C1 segment of cervical spinal cord (tissue), 14 donors: ENCODE results near the gene MYOM3.

Source experiments
- DNase-seq, 14 donors: peaks; one replicate each; lab custom pipeline; 2025; lab: John Stamatoyannopoulos, UW

Gene MYOM3

DNA sequence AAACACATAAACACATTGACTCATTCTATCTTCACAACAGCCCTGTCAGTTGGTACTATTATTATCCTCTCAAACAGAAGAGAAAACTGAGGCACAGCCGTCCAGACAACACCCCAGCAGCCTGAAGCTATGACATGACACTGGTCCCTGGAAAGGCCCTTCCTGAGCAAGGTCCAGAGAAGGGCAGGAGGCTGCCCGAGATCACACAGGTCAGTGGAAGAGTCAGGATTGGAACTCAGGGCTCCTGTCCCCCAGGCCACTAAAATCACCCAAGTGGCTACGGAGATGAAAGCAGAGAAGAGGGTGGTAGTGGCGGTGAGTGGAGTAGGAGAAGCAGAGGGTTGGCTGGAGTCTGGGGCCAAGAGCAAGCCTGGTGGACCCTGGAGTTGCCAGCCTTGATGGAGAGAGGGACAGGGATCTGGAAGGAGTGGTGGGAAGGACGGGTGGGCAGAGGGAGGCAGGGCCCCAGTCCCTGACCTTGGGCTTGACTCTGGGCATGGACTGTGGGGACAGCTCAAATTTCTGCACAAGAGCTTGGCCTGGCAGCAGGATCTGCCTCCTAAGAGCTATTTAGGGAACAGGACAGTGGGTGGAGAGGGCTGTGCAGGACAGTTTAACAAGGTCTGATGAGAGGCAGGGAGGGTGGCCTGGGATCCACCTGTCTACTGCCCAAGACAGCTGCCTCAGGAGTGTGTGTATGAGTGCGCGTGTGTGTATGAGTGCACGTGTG is 15.8 kb downstream of the MYOM3 start:
- no peak for DNase-seq

DNA sequence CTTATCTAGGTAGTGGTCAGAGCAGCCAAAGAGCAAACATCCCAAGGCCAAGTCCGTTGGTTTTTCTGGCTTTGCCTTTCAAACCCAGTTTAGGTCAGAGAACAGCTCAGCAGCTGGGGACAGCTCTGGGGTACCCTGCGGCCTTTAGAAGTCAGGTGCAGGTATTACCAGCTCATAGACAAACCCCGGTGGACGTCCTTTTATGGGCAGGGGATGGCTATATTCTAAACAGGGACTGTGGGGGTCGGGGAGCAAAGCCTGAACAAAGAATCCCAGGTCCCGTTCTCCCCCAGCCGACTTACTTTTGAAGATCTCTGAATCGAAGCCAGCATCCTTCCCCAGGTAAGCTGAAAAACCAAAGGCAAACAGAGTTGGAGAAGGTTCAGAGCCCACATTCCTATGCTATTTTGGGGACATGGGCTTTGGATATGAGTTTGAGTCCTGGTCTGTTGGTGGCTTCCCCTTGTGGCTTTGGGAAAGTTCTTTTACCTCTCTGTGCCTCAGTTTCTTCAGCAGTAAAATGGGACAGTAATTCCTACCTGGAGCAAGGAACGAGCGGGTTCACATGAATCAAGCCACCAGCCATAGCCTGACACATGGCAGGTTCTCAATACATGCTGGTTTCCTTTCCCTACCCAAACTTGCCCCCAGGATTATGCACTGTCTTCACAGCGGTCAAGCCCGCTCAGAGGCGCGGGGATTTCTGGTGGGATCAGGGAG is 16.6 kb downstream of the MYOM3 start:
- DNase-seq = no peak

DNA sequence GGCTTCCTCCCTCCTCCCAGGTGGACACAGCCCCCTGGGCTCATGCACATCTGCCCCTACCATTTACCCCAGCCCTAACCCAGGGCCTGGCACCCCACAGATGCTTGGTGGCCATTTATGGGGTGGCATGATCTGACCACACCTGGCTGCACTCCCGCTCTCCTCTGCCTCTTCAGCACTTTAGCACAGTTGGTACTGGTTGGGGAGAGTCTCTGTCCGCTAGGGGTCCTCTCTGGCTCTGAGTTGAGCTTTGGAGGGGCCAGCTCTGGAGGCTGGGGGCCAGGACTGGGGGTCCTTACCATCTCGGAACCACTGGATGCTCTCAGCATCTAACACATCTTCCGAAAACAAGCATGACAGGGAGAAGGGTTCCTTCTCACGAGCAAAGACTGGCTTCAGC is 17.4 kb downstream of the MYOM3 start:
- no peak for DNase-seq

DNA sequence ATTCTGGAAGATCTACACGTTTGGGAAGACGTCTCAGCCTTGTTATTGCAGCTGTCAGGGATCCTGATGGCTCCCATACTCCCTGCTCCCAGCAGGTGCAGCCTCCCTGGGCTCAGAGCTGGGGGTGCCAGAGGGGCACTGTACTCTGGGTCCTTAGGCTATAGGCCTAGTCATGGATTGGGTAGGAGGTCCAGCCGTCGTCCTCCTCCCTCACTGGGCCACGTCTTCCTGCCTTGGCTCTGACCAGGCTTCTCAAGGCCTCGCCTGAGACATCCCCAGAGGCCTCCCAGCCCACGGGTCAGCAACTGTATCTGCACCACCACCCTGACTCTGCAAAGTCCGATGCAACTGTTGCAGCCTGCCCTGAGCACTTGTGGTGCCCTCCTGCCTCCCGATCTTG is 18.2 kb downstream of the MYOM3 start:
- no peak for DNase-seq

DNA sequence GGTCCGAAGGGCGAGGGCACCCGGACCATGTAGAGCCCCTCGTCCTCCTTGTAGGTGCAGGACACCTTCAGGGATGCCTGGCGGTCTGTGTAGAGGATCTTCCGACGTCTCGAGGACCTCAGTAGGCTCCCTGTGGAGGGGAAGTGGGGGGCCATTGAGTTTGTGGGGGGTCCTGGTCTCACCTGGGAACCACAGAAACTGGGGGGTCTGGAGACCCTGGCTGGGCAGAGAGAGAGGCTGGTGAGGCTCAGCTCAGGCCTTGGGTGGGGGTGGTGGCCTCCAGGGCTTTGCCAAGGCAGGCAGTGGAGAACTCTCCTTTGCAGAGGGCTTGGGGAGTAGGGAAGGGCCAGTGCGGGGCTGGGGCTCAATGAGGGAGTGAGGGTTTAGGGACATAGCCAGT is 19.0 kb downstream of the MYOM3 start:
- no peak for DNase-seq

DNA sequence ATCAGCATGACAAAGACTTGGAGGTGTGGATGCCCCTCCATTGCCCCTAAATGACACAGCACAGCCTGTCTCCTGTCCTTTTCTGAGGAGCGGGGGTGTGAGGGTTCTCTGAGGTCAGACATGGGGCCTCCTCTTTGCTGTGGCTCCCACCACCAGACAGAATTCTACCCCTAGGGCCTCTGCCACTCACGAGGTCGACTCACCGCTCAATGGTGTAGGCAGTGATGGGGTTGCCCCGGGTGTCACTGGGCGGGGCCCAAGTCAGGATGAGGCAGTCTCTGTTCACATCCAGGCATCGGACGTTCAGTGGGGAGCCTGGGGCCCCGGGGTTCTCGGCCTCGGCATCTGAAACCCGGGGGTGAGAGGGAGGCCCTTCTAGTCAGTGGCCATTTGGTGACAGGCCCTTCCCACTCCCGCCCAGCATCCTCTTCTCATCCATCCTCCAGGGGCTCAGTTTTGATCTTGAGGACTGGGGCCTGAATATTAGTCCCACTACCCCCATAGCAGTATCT is 19.9 kb downstream of the MYOM3 start:
- DNase-seq = no peak

DNA sequence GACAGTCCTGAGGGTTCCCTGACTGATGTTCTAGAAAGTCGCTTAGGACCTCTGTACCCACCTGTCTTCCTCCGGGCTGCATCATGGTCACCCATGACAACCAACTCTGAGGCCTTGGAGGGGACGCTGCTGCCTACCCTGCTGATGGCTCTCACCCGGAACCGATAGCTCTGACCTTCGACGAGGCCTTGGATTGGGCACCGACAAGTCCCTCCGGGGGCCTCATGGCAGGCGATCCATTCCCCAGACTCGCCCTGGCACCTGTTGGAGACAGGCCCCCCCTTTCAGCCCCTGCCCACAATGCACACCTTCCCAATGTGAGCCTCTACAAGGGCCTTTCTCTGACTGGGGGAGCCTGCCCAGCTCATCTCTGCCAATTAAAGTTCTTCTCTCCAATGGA is 21.2 kb downstream of the MYOM3 start:
- DNase-seq = no peak

DNA sequence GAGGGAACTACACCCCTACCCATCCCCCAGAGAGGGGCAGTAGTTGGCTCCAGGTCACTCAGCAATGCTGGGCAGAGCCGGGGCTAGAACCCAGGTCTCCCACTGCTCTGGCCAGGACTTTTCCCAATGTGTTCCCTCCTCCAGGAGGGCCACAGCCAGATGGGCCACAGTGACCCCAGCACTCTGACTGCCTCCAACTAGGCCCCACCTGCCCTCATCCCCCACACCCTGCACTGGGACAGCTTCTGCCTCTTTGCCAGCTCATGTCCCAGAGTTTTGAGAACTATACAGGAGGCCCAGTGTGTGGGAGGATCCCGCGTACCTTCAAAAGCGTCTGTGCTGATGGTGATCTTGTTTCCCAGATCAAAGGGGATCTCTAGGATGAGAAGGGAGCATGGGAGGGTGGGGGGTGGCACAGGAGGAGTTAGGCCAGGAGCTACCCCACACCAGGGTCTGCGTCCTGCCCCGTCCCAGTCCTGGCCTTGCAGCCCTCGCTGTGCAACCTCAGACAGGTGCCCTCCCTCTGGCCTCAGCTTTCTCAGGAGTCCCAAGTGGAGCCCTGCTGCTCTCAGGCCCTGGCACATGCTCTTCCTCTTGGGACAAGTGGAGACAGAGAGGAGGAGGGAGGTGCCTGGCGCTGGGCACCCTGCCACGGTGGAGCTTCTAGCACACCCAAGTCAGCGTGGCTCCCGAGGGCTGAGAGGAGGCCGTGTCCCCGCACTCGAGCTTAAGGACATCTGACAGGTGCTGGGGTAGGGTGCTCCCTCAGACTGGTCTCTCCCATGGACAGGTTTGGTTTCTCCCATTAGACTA is 22.0 kb downstream of the MYOM3 start:
- DNase-seq = no peak

DNA sequence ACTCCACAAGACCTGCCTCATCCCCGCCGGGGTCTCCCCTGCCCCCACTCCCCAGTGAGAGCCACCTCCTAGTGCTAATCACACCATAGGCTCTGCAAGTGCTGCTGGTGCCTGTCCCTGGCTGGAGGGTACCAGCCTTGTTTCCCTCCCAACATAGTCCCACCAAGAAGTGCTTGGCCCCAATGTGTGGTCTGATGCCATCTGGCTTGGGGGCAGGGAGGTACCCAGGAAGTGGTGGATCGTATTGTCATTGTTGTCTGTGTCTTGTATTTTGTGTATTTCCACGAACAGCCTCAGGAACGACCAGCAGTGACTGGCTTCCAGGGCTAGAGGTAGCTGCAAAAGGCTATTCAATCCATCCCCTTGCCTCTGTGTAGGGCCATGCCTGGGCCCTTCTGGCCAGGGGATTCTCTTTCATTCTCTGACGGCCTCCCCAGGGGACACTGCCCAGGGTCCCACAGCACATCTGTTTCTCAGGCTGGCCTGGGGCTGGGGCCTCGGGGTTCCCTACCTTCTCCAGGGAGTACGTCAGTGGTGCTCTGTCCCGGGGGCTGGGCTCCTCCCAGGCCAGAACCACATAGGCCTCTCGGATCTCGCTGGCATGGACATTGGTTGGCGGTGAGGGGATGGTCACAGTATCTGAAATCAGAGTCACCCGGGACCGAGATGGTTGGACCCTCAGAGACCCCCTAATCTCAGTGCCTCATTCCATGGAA is 22.8 kb downstream of the MYOM3 start:
- DNase-seq = no peak

DNA sequence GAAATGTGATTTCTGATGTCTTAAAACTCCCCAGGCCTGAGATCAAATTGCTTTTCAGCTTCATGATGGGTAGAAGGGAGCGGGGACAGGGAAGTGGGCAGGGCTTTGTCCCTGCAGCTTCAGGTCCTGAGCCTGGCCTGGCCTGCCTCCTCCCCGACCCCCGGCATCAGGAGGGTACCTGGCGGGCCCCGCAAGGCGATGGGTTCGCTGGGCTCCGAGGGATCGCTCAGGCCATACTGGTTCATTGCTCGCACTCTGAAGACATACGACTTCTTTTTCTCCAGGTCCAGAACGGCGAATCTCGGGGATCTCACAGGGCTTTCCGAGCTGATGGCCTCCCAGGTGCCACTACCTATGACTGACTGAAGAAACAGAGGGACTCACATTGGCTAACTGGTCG is 25.5 kb downstream of the MYOM3 start:
- DNase-seq = no peak

DNA sequence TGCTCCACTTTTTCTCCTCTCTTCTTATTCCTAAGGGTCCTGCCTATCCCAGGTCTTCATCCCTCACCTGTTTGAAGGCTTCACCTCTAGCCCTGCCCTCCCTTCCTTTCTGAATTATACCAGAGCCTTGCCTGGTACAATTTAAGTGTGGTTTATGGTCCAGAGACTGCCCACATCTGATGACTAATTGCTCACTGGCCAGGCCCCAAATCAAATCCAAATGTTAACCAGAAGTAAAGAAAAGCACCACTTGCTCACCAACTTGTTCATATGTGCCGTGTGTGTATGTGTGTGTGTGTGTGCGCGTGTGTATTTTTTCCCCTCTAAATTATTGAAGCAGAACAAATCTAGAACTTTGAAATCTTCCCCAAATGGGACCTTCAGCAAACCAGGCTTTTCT is 26.4 kb downstream of the MYOM3 start:
- no peak for DNase-seq

DNA sequence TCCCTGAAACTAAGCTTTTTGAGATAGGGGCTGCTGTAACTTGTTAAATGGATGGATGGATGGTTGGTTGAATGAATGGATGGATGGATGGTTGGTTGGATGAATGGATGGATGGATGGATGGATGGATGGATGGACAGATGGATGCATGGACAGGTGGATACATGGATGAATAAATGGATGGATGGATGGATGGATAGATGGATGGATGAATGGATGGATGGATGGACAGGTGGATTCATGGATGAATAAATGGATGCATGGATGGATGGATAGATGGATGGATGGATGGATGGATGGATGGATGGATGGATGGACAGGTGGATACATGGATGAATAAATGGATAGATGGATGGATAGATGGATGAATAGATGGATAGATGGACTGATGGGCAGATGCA is 26.9 kb downstream of the MYOM3 start:
- no peak for DNase-seq

DNA sequence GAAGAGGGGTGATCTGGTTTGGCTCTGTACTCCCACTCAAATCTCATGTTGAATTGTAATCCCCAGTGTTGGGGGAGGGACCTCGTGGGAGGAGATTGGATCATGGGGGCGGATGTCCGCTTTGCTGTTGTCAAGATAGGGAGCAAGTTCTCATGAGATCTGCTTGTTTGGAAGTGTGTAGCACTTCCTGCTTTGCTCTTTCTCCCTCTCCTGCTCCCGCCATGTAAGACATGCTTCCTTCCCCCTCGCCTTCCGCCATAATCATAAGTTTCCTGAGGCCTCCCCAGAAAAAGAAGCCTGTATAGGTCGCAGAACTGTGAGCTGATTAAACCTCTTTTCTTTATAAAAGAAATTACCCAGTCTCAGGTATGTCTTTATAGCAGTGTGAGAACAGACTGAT is 27.9 kb downstream of the MYOM3 start:
- no peak for DNase-seq

DNA sequence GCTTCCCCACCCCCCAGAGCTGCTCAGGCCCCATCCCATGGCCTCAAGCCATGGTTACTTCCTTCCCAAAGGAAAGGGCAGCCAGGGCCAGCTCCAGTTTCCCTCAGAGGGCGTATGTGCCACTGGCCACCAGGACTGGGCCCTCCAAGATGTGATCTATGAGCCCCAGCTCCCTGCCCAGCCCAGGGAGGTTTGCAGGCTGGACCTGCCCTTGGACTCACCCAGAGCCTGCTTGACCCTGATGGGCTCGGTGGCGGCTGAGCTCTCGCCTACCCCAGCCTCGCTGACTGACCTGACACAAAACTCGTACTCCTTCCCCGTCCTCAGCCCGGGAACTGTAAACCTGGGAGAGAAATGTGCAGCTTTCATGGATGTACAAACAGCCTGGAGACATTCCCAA is 29.6 kb downstream of the MYOM3 start:
- no peak for DNase-seq

DNA sequence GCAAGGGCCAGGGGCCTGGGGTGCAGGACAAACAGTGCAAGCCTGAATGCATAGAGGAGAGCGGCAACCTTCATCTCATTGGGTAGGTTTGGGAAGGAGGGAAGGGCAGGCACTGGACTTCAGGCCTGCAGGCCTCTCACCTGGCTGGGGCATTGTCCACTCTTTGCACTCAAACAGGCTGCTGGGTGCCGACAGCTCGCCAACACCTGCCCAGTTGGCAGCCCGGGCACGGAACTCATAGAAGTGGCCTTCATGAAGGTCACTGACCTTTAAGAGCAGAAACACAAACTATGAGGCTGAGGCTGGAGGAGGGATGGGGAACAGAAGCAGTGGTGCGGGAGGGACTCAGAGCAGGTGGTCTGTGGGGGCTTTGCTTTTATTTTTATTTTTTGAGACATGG is 30.7 kb downstream of the MYOM3 start:
- no peak for DNase-seq

DNA sequence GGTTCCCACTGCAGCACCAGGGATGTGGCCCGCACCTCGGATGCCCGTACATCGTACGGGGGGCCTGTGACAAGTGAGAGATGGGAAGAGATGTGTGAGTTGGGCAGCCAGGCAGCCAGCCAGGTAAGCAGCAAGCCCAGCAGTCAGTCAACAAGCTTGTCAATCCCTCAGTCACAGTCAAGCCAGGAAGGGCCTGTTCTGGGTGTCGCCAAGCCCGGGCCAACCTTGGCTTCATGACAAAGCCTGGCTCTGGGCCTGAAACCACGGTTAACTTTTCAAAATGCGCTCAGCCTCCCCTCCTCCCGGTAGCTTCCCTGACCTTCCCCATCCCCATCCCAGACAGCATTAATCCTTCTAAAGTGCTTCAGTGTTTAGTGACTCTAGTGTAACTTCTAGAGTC is 31.8 kb downstream of the MYOM3 start:
- no peak for DNase-seq

DNA sequence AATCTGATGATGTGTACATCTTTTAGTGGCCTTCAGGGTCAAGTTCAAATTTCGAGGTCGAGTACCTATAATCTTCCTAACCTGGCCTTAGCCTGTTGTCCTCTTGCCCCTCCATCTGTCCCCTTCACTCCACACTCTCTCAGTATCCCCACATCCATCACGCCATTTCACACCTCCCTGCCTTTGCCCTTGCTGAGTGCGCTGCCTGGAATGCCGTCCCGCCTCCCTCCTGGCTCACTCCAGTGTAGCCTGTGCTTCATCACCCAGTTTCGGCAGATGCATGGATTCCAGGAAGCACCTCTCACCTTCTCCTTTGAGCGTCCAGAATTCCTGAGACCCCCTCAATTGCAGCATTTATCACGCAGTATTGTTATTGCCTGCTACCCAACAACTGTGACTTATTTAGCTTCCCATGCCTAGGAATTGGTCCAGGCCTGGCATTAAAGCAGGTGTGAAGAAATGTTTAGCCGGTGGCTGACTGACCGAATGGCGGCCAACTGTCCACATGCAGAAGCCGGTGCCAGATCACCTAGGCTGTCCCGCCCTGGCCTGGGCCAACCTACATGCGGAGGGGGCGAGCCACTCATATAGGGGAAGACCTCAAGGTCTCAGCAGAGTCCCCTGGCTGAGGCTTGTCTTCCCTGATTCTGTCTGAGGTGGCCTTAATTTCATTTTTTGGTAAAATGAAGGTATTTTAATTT is 34.5 kb downstream of the MYOM3 start:
- no peak for DNase-seq

DNA sequence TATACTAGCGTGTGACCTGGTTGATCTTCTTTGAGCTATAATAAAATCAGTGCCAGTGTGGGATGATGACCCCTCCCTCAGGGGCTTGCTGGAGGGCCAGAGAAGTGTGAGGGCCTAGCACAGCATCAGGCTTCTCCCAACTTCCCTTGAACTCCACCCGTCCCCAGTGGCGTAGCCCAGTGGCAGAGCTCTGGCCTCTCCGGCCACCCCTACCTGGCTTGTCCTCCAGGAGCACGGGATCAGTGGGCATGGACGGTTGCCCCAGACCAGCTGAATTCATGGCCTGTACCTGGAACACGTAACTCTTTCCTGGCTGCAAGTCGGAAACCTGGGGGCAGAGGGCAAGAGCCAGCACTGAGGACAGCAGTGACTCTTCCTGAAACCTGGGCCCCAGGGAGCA is 36.0 kb downstream of the MYOM3 start:
- DNase-seq = no peak

DNA sequence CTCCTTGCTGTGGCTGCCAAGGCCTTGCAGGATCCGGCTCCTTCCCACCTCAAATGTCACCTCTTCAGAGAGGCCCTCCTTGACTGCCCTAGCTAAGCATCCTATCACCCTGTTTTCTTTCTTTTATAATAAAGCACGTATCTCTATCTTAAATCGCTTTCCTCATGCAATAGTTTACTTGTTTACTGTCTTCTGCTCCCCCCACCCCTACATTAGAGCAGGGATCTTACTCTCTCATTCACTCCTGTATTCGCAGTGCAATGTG is 36.4 kb downstream of the MYOM3 start:
- no peak for DNase-seq

DNA sequence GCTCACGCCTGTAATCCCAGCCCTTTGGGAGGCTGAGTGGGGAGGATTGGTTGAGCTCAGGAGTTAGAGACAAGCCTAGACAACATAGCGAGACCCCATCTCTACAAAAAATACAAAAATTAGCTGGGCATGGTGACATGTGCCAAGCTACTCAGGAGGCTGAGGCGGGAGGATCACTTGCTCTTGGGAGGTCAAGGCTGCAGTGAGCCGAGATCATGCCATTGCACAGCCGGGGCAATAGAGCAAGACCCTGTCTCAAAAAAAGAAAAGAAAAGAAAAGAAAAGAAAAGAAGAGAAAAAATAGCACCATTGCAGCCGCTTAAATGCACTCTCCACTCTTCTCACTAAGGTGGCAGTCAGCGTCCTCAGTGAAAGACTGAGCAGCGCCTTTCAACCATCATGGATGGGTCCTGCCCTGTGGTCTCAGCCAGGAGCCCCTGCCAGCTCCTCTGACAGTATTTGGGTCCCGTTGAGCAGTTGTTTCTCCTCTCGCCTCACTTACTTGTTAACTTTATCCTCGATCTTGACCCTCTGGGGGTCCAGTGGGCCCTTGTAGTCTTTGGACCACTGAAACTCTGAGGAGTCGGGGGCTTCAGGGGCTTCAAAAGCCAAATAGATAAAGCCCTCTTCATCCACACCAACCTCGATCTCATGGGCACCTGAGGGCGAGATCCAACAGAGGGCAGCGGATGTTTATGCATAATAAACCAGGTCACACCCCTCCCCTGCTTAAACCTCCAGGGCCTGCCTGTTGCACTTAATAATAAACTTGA is 36.9 kb downstream of the MYOM3 start:
- no peak for DNase-seq

DNA sequence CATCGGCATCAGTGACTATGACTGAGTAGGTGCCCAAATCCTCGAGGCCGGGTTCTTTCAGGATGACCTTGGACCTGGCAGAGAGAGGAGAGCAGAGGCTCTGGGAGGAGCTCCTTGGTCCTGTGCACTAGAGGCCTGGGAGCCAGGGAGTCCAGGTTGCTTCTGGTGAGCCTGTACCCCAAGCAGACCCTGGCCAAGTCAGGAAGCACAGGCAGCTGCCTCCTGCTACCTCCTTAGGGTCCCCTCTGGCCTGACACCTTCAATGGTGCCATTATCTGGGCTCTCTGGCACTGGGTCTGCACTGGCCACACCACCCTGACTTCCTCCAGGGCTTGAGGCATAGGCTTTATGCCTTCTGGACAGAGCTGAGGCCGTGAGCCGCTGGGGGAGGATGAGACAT is 37.7 kb downstream of the MYOM3 start:
- DNase-seq = no peak
